Right renal cortex interstitium (tissue), 3 donors: ENCODE measurements around the gene NR6A1. TPM values are rescaled to one million over a fixed set of nuclear protein-coding genes. Genes with fewer than 3 reads are reported as not detected.
A peak's percentile ranks its signal among the peaks of the same experiment; 100 is the strongest.

Source experiments
- DNase-seq, 3 donors: peaks; one replicate each; pipeline ENCODE4 v3.0.0-alpha.2; 2013; ENCODE audit warnings: low read depth in 3 of 3, low spot score in 2 of 3
- polyA plus RNA-seq, 3 donors: library from polyadenylated mRNA; unstranded; fragments of 120-200 nt; gene quantifications; one replicate each; pipeline ENCODE4 v1.2.1, GENCODE V29; 2013; ENCODE audit not compliant: insufficient read length in 3 of 3

The NR6A1 gene
- polyA plus RNA-seq, 3 donors, result 0.57 to 1.1 (median 0.89) TPM

DNA sequence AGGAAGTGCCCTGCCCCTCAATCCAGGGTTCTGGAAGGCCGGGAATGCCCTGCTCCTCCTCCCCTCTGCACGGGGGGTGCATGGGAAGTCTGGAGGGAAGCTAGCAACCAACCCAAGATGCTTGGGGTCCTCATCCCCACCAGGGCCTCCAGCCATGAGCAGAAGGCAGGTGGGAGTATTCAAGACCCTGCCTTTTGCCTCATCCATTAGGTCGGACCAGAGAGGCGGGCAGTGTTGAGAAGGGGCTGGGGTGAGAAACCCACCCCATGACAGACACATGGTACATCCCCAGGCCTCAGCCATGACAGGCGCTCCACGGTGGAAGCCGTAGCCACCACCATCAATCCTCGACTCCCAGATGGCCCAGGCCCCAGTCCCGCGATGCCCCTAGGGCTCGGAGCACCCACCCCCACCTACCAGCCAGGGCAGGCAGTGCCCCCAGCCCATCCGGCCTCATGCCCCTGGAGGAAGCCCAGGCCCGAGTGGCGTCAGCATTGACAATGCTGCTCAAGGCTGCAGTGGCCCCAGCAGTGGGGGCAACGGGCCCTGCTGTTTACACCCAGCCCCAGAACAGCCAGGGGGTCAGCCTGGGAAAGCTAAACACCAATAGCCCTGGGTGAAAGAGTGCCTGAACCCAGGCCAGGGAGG, 272.5 kb downstream of the NR6A1 start:
- DNase-seq, result no peak

- DNase-seq, result no peak
Measured at GRCh38 chr9:124498040-124498439, 273.1 kb downstream of the NR6A1 start.

DNA sequence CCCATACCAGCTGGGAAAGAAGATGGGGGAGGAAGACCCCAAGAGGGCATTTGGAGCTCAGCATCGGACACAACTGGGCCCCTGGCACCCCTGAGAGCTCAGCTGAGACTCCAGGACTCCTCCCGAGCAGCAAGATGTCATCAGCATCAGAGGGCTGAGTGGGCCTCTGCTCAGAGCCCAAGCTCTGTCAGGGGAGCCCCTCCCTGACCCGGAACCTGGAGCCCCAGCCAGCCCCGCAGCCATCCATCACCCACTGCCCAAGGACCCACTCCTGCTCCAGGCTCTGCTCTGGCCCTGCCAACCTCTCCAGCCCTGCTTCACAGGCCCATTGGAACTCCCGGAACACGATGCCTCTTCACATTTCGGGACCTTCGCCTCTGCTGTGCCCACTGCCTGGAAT, 273.7 kb downstream of the NR6A1 start:
- DNase-seq, result no peak

- peak; percentile 12 to 59 (median 29) for DNase-seq
Measured at GRCh38 chr9:124496463-124496862, 274.6 kb downstream of the NR6A1 start.

- DNase-seq, result peak in 2 of 3 donors; percentile 8 to 32
Measured at GRCh38 chr9:124496075-124496449, 275.0 kb downstream of the NR6A1 start.

- no peak for DNase-seq
Measured at GRCh38 chr9:124495126-124496074, 275.7 kb downstream of the NR6A1 start.

- DNase-seq, result no peak
Measured at GRCh38 chr9:124493794-124494479, 277.2 kb downstream of the NR6A1 start.

- DNase-seq, result no peak
Measured at GRCh38 chr9:124493218-124493617, 277.9 kb downstream of the NR6A1 start.

- no peak for DNase-seq
Measured at GRCh38 chr9:124492818-124493217, 278.3 kb downstream of the NR6A1 start.

- no peak for DNase-seq
Measured at GRCh38 chr9:124491049-124491975, 279.8 kb downstream of the NR6A1 start.

DNA sequence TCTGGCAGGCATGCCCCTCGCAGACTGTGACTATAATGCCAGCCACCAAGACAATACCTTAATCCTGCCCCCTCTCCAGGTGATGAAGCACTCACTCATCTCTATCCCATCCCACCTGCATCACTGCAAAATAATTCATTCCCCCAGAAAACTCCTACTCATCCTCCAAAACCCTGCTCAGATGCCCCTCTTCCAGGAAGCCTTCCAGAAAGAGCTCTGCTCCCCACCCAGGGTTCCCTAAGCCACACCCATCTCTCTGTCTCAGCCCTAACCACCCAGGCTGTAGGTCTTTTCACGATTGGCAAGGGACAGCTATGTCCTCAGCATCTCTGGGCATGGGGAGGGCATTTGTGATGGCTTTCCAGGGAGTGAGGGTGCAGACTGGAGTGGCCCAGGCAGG, 281.1 kb downstream of the NR6A1 start:
- DNase-seq, result no peak

GRCh38 chr9:124489222-124489621, 281.9 kb downstream of the NR6A1 start:
- DNase-seq, result no peak

DNA sequence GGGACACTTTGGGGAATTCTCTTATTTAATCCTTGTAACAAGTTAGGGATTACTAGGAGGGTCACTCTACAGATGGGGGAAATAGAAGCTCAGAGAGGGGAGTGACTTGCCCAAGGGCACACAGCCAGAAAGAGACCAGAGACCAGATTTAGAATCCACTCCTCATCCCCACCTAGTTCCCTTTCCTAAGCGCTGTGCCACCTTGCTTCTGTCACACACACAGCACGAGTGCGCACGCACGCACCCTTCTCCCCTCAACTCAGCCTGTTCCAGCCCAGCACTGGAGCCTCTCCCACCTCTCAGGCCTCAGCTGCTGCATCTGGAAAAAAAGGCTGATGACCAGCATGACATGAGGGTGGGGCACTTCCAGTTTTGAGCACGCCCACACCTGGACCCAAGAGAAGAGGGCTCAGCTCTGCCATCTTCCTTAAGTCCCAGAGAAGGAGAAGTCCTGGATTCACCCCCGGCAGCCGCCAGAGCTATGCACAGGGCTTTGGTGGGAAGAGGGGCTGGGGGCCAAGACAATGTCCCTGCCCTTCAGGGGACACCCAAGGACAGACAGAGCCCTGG, 282.4 kb downstream of the NR6A1 start:
- no peak for DNase-seq

- DNase-seq, result no peak
Measured at GRCh38 chr9:124487260-124488182, 283.6 kb downstream of the NR6A1 start.

- no peak for DNase-seq
Measured at GRCh38 chr9:124486778-124487259, 284.3 kb downstream of the NR6A1 start.

DNA sequence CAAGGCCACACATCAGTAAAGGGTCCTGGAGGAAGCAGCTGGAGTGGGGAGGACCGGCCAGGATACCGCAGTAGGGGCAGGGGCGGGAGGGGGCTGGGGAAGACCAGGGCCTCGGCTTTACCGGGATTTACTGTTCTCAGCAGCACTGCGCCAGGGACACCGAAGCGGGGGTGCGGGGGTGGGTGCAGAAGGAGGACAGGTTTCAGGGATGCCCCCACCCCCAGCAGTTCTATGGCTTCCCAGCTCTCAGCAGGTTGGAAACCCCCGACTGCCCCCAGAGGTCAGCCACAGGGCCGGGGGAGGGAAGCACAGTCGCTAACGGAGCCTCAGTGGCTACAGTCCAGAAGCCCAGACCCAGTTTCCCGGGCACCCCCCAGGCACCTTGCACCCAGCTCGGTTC, 285.2 kb downstream of the NR6A1 start:
- DNase-seq, result no peak

DNA sequence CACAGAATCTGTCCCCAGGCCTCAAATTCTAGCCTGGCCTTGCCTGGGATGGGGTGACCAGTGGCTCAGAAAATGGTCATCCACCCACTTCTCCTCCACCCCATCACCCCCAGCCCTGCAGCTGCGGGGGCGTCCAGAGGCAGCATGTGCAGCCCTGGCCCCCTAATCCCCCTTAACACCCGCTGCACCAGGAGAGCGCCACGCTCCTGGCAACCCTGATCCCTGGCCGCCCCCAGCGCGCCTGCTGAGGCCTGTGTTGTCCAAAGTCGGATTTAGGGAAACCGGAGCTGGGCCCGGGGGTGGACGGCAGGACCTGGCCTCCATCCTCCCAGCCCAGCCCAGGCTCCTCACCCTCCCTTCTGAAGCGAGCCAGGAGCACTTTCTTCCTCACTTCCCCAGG, 285.9 kb downstream of the NR6A1 start:
- DNase-seq, result no peak

DNA sequence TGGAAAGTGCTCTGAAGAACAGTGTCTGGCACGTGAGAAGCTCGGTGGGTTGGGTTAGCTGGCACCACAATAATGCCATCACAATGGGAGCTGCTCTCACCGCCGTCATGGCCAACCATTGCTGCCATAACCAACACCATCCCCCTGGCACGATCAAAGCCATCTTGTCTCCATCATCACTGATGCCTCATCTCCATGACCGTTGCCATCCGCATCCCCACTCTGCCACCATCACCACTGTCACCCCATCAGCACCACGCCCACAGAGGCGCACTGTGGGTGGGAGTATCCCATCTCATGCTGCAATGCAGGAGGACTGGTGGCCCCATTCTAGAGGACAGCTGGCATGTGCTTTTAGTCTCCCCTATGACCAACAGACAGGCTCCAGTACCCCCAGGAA, 287.6 kb downstream of the NR6A1 start:
- no peak for DNase-seq
